OCI-M2 (cell line): ENCODE measurements around the gene RBMS3.

Experiments used
- DNase-seq: peaks from one replicate; lab custom pipeline; 2025; ENCODE audit not compliant: unreplicated experiment; lab: John Stamatoyannopoulos, UW

The RBMS3 gene

DNA sequence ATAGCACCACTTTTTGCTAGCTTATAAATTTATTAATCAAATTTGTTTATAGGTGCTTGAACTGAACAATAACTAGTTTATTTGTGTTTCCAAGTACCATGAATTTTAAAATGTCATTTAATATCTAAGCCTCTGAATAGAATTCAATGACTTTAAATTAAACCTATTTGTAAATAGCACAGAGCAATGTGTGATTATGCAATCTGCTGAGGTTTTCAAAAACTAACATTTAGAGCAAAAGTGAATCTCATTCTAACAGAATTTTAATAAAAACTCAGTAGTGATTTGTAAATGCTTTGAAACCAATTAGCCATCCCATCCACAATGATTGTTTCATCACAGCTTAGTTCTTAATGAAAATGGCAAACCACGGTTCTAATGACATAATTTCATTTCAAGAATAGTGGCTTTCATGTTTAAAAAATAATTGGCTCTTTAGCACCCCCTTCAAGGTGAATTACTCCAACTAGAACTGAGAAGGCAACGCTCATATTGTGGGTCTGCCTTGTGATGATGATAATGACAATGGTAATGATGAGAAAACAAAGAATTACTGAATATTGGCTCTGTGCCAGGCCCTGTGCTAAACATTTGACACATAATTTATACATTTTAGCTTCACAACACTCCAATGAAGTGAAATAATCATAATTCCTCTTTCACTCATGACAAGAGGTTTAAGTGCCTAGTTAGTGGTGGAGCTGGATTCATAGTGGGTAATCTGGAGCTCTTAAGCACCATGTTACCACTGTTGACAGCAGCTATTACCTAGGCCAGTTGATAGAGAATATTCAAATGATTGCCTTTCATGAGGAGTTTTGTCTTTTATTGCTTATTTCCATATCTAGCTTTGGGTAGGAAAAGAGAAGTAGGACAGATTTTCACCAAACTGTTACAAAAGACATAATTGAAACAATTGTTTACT lies 145.7 kb downstream of the RBMS3 start:
- DNase-seq: no peak

DNA sequence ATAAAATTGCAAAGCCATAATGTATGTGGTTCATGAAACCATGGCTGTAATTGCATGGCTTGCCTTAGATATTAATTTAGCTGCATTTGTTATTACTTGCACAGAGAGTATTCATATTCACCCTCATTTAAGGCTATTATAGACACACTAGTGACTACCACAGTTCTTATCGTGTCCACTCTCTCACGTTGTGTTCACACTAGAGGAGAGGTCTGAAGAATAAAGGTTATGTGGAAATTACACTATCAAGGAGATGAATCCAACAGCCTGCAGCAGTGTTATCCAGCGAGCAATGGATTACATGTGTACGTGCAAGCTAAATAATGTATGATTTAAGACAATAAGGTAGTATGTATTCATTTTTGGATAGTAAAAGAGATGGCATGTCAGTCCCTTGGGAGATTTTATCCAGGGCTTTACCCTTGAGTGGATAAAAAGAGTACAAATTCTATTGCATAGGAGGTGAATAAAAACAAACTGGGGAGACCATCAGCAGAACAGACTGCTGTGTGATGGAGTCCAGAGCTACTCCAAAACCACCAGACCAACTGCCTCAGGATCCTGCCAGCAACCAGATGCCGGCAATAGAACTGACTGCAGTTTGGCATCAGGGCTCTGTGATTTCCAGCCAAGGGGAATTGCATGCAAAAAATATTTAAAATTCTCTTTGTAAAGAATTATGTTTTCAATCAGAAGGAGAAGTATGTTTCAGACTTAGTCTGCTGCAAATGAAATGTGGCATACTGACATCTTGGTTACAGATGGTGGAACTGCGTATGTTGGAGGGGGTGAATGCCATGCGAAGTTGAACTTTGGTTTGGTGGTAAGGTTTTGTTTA lies 146.6 kb downstream of the RBMS3 start:
- DNase-seq: no peak

DNA sequence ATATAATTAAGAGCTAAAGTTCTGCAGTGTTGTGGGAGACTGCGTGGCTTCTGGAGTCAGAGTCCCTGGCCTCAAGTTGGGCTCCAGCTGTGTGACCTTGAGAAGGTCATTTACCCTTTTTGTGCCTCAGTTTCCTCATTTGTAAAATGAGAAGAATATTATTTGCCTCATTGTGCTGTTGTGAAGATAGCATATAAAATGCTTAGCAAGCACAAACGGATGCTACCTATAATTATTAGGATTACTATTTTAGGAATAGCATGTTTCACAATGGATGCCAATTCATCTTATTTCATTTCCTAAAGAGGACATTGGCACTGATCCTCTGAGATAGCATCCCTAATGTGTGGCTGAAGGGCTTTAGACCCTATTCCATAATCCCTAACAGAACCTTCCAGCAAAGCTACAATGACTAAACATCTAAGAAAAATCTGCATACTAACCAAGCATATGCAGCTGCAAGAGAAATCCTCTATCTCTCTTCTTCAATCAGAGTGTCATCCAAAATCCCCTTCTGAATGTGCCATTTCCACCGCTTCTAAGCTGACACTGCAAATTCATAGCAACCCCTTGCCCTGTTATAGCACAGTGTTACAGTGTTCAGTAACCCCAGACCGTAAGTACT lies 148.3 kb downstream of the RBMS3 start:
- no peak for DNase-seq

DNA sequence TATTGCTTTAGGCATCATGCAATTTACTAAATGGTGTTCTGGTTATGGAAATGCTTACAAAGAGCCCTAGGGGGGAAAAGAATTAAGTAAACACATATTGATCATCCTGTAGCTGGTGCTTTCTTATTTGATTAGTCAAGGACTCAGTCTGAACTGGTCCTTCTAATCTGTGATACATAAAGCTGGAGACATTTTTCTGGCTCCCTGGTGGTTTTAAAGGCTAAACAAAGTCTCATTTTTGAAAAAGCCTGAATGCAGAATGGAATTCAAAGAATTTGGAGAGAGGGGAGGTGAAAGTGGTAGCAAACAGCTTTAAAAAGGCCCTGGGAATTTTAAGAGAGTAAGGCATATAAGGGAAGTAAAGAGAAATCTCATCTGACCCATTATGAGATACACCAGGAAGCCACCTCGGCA lies 149.7 kb downstream of the RBMS3 start:
- no peak for DNase-seq

DNA sequence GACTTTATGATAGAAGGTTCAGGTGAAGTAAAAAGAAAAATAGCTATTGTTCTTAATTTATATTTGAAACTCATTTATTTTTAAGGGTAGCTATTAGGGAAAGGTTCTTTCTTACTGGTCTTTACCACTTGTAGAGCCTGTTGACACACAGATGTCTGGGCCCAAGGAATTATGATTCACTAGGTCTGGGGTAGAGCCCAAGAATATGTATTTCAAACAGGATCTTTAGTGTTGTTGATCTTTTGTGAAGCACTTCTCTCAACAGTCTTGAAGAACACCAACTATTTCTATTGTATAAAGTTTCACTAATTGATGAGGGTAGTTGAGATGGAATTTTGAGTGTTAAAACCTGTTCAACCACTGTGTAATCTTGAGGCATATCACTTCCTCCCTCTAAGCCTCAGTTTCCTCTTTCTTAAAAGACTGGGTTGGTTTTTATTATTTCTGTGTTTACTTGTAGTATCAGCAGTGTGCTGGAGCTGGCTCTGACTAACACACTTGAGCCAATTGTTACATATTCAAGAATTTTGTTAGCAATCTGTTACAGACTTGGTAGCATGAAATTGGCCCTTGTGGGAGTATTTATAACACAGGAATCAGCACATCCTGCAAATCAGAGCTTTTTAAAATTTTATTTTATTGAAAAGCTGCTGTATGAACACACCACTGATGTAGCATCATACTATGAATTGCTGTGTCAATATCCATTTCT lies 155.9 kb downstream of the RBMS3 start:
- DNase-seq: no peak

DNA sequence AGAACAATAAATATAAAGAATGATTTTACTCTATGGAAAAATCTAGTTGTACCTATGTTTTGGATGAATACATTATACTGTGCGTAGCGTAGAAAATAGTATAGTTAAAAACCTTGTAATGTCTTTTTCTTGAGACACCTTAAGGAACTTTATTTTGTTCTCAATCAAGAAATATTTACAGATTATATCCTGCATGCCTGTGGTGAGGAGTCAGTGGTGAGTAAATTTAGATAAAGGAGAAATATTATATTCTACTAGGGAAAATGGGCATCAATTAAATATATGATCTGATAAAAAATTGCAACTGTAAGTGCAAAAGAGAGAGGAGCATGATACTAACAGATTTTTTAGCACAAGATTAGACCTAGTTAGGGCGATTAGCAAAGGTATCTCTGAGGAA lies 157.7 kb downstream of the RBMS3 start:
- DNase-seq: no peak

DNA sequence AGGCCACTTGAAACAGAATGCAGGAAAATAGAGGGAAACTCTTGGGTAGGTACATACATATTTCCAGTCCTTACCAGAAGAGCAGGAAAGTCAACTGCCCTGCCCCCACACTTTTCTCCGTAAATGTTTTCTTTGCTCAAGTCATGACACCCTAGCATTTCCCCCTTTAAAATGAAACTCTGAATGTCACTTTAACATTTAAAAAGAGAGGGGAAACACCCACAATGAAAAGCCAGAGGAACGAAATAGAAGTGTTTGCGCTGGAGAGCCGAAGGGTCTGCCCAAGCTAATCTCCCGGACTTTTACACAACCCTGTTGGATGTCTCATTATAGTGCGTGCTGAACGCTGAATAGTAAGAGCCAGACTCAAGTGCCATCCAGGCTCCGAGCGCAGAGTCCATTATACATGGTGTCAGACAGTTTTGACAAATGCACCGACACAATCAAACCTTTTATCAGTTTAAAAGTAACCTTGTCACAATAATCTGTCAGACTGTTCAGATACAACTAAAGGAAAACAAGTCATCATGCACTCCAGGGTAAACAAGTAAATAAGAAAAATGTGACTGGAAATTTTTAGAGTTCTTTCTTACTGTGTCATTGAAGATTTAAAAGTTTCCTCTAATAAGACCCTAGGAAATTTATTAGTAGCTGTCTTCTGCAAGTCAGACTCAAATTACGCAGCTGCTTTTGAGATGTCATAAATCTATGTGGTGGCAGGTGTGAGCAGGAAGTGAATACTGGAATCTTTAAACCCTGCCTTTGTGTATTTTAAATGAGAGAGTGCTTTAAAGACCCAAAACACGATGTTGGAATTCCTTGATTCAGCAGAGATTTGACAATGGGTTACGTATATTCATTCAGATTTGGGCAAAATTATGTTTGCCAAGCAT lies 159.8 kb downstream of the RBMS3 start:
- no peak for DNase-seq

DNA sequence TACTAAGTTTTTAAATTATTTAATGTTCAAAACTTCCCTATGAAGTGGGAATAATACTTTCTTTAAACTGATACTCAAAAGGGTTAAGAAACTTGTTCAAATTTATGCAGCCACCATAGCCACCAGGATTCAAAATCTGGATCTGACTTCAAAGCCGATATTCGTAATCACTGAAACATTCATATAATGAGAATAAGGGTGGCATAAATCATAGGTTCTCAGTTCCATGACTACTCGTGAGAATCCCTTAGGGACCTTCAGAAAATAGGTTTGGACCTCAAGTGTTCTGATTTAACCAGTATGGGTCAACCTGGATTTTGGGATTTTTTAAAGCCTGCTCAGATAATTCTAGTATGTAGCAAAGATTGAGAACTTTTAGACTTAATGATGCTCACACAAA lies 160.6 kb downstream of the RBMS3 start:
- DNase-seq: no peak

DNA sequence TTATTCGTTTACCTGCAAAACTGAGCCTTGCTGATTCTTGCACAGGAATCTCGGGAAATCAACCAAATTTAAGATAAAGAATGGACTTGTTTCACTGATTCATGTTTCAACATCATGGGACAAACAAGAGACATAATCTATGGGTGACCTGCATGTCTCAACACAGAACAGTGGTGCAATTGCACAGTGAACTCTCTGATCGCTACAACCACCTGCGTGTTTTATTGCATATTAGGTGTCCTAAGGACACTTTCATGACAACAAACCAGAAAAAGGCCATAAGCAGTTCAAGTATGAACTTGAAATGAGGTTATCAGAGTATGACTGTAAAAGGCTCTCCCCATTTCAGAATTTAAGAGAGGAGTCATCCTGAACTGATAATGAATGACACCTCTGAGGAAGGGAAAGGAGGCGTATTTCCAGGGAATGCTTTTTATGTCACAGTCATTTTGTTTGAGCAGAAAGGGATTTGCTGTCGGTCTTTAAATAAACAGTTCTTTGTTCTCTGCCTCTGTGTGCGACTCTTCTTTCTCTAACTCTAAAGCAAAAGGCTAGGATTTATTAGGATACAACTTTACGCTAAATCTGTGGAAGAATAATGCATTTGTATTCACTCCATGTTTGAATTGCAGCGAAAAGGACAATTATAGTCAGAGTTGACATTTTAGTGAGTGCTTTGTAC lies 167.2 kb downstream of the RBMS3 start:
- no peak for DNase-seq

DNA sequence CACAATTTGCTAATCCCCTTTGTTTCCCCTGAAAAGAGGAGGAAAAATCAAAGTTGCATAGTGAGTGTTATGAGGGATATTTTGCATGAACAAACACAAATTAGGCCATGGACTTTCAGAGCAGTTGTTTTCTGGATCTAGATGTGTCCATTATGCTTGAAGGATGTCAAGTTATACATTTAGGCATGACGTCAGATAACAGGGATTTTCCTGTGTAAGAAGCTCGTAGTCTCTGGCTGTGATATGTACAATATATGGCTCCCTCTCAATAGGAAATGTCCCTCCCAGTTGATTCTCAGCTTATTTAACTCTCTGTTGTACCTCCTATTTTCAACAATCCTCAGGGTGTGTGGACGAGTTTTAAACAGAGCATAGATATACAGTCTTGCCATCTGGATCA lies 171.0 kb downstream of the RBMS3 start:
- DNase-seq: no peak

DNA sequence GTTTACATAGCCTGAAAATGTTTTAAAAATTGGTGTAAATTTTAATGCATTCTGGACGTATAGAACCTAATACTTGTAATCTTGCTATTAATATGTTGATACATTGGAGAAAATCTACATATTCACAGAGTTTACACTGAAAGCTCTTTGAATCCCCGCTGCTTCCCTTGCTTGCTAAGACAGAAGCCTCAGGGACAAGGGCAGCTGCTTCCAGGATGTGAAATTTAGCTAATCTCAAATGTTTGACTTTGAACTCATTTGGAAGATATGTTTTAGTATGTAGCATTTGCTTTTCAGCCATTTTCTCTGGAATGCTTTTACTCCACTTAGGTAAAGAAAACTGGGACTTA lies 172.0 kb downstream of the RBMS3 start:
- no peak for DNase-seq

DNA sequence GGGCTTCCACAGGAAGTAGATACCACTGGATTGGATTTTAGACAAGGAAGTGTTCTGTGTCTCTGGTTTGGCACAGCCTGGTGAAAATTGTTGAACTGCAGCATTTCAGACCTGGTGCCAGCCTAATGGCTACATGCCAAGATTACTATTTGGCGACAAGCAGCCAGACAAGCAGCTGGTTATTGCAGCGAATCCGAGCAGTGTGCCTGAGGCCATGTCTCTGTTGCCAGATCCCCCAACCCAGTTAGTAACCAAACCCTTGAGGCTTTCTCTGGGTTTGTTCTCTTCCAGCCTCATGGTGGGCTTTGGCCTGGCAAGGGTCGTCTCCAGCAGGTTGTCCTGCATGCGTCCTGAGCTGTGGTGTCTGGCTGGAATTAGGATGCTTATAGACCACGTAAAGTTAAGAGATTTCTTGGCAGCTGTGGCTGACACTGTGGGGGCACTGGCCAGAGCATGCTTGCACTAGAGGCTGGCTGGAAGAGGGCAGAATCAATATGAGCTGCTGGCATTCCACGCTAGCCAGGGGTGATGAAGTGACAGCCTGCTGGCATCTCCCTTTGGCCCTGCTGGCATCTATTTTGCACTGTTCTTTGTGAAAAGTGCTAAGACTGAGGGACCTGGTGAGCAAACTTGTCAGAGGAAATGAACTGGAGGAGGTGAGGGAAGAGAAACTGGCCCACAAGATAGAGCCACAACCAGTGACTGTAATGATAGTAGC lies 172.6 kb downstream of the RBMS3 start:
- no peak for DNase-seq

DNA sequence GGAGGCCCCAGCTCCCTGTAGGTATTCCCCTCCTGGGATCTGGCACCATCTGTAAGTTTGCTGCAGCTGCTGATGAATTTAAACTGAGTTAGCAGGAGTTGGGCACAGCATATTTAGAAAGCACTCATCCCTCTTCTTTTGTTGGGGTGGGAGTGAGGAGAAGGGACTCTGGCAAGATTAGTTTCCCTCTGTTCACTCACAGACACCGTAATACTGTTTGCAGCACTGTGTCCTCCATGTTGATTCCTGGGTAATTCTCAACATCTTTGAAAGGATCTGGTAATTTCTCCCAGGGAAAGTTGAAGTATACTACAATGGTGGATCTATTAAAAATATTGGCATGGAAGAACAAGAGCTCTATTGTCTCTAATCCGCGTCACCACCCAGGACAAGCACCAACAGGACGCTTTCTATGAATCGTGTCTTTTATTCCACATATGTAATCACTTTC lies 173.3 kb downstream of the RBMS3 start:
- DNase-seq: no peak

DNA sequence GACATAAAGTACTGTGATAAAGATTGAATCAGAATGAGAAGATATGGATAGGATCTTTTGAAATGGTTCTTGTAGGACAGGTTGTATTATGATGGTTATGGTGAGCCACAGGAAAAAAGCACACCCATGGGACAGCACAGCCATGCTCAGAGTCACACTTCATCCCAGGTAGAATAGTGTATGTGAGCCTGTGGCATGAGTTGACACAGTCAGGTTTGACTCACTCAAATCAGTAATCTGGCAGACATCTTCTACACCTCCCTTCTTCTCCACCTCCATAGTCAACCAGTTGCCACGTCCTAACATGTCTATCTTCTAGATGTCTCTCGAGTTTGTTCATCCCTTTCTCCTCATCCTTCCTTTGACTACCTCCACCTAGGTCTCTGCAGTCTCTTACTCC lies 176.0 kb downstream of the RBMS3 start:
- no peak for DNase-seq

DNA sequence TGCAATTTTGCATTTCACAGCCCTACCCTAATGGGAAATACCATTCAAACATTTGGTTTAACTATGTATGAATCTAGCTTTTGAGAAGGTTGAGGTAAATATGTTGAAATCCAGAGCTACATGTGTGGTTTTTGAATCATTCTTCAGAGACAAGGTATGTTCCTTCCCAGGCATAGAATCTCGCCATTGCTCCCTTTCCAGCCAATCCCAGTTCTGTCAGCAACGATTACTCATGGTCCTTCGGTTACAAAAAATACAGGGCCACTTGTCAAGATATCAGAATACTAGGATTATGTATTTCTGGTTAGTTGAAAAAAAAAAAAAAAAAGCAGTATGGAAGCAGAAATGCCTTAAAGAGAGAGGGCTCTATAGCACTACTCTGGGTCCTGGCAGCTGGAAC lies 182.4 kb downstream of the RBMS3 start:
- no peak for DNase-seq

DNA sequence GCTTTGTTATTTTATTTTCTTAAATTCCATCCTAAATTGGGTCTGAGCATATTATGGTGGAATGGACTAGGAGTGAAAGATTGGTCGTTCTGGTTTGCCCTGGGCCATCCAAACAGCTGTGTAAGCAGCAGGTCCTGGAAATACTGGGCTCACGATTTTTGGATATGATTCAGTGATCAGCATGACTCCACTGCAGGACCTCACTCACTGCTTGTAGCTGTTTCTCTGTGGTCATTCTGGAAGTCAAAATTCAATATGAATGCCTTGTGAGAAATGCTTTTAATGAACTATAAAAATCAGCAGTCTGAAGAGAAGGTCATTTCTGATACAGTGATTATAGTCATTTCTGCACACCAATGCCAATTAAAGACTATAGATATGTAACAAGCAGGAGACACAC lies 185.0 kb downstream of the RBMS3 start:
- no peak for DNase-seq

DNA sequence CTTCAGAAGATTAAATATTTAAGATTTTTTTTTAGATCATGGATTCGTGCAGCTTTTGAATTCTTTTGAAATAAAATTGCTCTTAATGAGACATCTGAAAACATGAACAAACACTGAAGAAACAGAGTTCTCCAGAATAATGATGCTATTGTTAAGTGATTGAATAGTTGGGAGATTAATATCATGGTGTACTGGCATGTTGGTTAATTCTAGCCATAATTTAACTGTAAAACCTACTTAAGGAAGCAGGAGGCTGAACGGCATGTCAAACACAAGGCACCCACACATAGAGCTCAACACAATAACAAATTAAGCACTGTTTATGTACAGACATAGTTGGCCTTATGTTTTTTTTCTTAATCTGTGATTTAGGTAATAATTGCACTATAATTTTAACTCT lies 185.6 kb downstream of the RBMS3 start:
- DNase-seq: no peak

DNA sequence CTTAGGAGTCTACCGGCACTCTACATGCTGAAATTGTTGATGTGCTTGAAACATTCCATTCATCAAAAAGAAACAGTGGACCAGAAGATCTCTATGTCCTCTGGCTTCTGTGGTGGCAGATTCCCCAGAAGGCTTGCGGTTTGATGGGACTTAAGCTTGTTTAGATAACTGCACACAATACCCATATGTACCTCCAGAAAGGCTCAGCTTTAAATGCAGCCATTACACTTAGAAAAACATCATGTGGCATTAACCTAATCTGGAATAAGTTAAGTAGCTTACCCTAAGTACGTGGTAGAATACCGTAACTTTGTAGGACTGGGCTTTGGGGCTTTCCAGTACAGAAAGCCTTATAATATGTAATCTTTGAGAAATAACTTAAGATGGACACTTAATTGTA lies 187.3 kb downstream of the RBMS3 start:
- no peak for DNase-seq
